Heart left ventricle (tissue), 16 donors: ENCODE data around the gene CTNNBIP1. TPM values are rescaled to one million over a fixed set of nuclear protein-coding genes. Genes with fewer than 3 reads are reported as not detected.

Experiments
- ATAC-seq, 4 donors: fragments of 200-7000 bp; cut with Tn5 transposase; one replicate each; pipeline ENCODE4 v1.9.1; 2020 to 2022; ENCODE audit warnings: moderate library complexity in 4 of 4, mild to moderate bottlenecking in 3 of 4, moderate number of reproducible peaks in 1 of 4
- DNase-seq, 5 donors: peaks; one replicate each; pipeline ENCODE4 v3.0.0-alpha.2; 2020
- H3K27ac ChIP-seq, 12 donors: fragments of 200-600 bp; sonication (generic) in 4 of 12; one replicate each; pipeline versions ENCODE4 v1.5.0 to v1.8.0; 2016 to 2022; ENCODE audit warnings: mild to moderate bottlenecking in 2 of 12
- H3K27me3 ChIP-seq, 9 donors: fragments of 200-600 bp; sonication (generic) in 2 of 9; one replicate each; pipeline versions ENCODE4 v1.5.1 to v1.8.0; 2016 to 2022; ENCODE audit warnings: mild to moderate bottlenecking in 3 of 9
- H3K36me3 ChIP-seq, 9 donors: fragments of 200-600 bp; sonication (generic) in 2 of 9; one replicate each; pipeline versions ENCODE4 v1.5.0 to v1.8.0; 2018 to 2022; ENCODE audit warnings: mild to moderate bottlenecking in 2 of 9
- H3K4me1 ChIP-seq, 12 donors: fragments of 200-600 bp; sonication (generic) in 4 of 12; one replicate each; pipeline versions ENCODE4 v1.5.0 to v1.8.0; 2016 to 2022; ENCODE audit warnings: mild to moderate bottlenecking in 3 of 12
- H3K4me3 ChIP-seq, 12 donors: fragments of 200-600 bp; sonication (generic) in 4 of 12; one replicate each; pipeline versions ENCODE4 v1.5.0 to v1.8.0; 2017 to 2022; ENCODE audit warnings: mild to moderate bottlenecking in 9 of 12, moderate library complexity in 4 of 12
- H3K9me3 ChIP-seq, 12 donors: fragments of 200-600 bp; sonication (generic) in 4 of 12; one replicate each; pipeline versions ENCODE4 v1.5.0 to v1.8.0; 2016 to 2022; ENCODE audit warnings: mild to moderate bottlenecking in 1 of 12
- CTCF ChIP-seq, 12 donors: fragments of 200-600 bp; sonication (generic) in 4 of 12; IDR thresholded peaks; one replicate each; pipeline versions ENCODE4 v1.5.0 to v1.8.0; 2018 to 2022; ENCODE audit warnings: antibody characterized with exemption in 12 of 12, mild to moderate bottlenecking in 5 of 12
- POLR2A ChIP-seq, 2 donors: fragments of 450-650 bp; IDR thresholded peaks; one replicate each; pipeline ENCODE4 v1.6.1; 2017; ENCODE audit warnings: antibody characterized with exemption in 2 of 2, mild to moderate bottlenecking in 2 of 2, moderate library complexity in 2 of 2
- WGBS, 4 donors: extraction: QIAGEN DNeasy Blood & Tissue Kit in 2 of 4; methylation state at CpG; one replicate each; pipeline versions ENCODE4 v1.1.5 to v1.1.7; 2013 to 2018; 5-methylcytosine and 5-hydroxymethylcytosine counted together
- intact Hi-C, 10 donors: fragments of 100-400 bp; cut with DNase I; formaldehyde crosslinking; loops; one replicate each; pipeline versions ENCODE4 v1.11.1 to v1.14.2; 2022
- polyA plus RNA-seq, 2 donors: library from polyadenylated mRNA; stranded (reverse); fragments of 200-250 nt; gene quantifications; one replicate each; pipeline ENCODE4 v1.2.3, GENCODE V29; 2013
- total RNA-seq, 9 donors: library from RNA; depleted of rRNA in 2 of 9; stranded (reverse); fragments of >200 nt in 2 of 9; fragmentation: NEBNext Ultra II Directional in 3 of 9; extraction: Animal tissue kit (Norgen Biotek cat#: 25700) in 3 of 9; gene quantifications; one replicate each; pipeline versions ENCODE4 v1.1.0 to v1.2.4, GENCODE V29; 2016 to 2023
- donor health status: ischemic (EF 13 %, LVEDD 7.1; RV severe dilation, severe dysfunction).
- donor health status: healthy with polysubstance abuse.
- donor health status: DM: no; HTN: yes; CAD: no.
- donor health status: DM: no; HTN: no; CAD: no.
- donor health status: ischemic (EF 25% LVEDD 6.9; RV normal size, moderate dysfunction).
- donor health status: ischemic (EF 25% LVEDD 5.7; RV mildly dilated, moderate dysfunction).
- donor health status: healthy.
- donor health status: DM: yes; HTN: yes; CAD: no.
- donor health status: ischemic (EF 35%, LVEDD 5.7; RV mildly dilated, moderate dysfunction).
- donor health status: nonischemic (EF 11% LVEDD 7.7; RV severe dilation, severe dysfunction).
- donor health status: DM: yes; HTN: yes; CAD: no.
- donor health status: PGD.
- donor health status: ischemic (EF 29% LVEDD 5.4; RV normal size, mild dysfunction).
- donor health status: nonischemic (EF 23%, LVEDD 6.1; RV moderate dilation, normal function).

CTNNBIP1 gene
- total and polyA plus RNA-seq, 11 donors: 25.4 to 62.0 (median 40.7) TPM

- WGBS, 4 donors: 97 to 99% (median 98%) methylated on average over 6 of the region's 6 CpGs
Observed at GRCh38 chr1:9858293-9859035, 51.6 kb downstream of the CTNNBIP1 start.

GRCh38 chr1:9855186-9855585 is 54.9 kb downstream of the CTNNBIP1 start:
- Histone ChIP-seq H3K27me3 (no peaks in the 10 kb centered on the region), H3K36me3 (peaks cover 0 to 42% (median 16%) of the 10 kb centered on the region in 9 donors), H3K4me3 (no peak overlapping the region), H3K4me1 (peaks cover 0 to 12% (median 3%) of the 10 kb centered on the region in 12 donors), H3K9me3 (peaks cover 0 to 8% (median 0%) of the 10 kb centered on the region in 12 donors), H3K27ac (no peak overlapping the region)
- intact Hi-C loops: no loop called here
- WGBS, 4 donors: 89 to 96% (median 92%) methylated on average over 1 of the region's 1 CpG
- ATAC-seq (no peak), DNase-seq (no peak)
- TF ChIP-seq POLR2A (IDR thresholded peaks at IDR 0.05) (no peak), CTCF (IDR thresholded peaks at IDR 0.05) (no peak)

More at GRCh38 chr1:9858293-9859035, 51.6 kb downstream of the CTNNBIP1 start:
- Histone ChIP-seq H3K4me1 (peaks cover 0 to 12% (median 3%) of the 10 kb centered on the region in 12 donors), H3K9me3 (peaks cover 0 to 7% (median 0%) of the 10 kb centered on the region in 12 donors), H3K27ac (peak overlapping the region in 1 of 12 donors; percentile 1), H3K27me3 (no peaks in the 10 kb centered on the region), H3K36me3 (peaks cover 0 to 39% (median 11%) of the 10 kb centered on the region in 9 donors), H3K4me3 (no peak overlapping the region)
- intact Hi-C loops: loop anchor here in 1 of 10 donors (2.0 kb wide), 1 partner anchor 80 kb away; no protein-coding TSS in a partner anchor
- ATAC-seq: no peak
- DNase-seq: peak in 1 of 5 donors; percentile 9
- TF ChIP-seq POLR2A (IDR thresholded peaks at IDR 0.05): no peak
- no peak for TF ChIP-seq CTCF (IDR thresholded peaks at IDR 0.05)

- DNase-seq: no peak
- no peak for ATAC-seq
- Histone ChIP-seq H3K27me3 (no peaks in the 10 kb centered on the region), H3K9me3 (peaks cover 0 to 8% (median 0%) of the 10 kb centered on the region in 12 donors), H3K27ac (no peak overlapping the region), H3K36me3 (peaks cover 0 to 49% (median 18%) of the 10 kb centered on the region in 9 donors), H3K4me3 (no peak overlapping the region), H3K4me1 (peaks cover 0 to 6% (median 2%) of the 10 kb centered on the region in 12 donors)
- TF ChIP-seq CTCF (IDR thresholded peaks at IDR 0.05) (no peak), POLR2A (IDR thresholded peaks at IDR 0.05) (no peak)
- 90 to 100% (median 94%) methylated on average over 4 of the region's 4 CpGs for WGBS, 4 donors
- intact Hi-C loops: no loop called here
Observed at GRCh38 chr1:9853249-9853595, 56.8 kb downstream of the CTNNBIP1 start.

GRCh38 chr1:9852410-9853248 is 57.4 kb downstream of the CTNNBIP1 start:
- ATAC-seq (peak in 2 of 4 donors; percentile 52 to 59), DNase-seq (no peak)
- TF ChIP-seq POLR2A (IDR thresholded peaks at IDR 0.05): no peak
- no peak for TF ChIP-seq CTCF (IDR thresholded peaks at IDR 0.05)
- Histone ChIP-seq H3K27ac (no peak overlapping the region), H3K4me1 (peaks cover 0 to 12% (median 8%) of the 10 kb centered on the region in 12 donors), H3K36me3 (peaks cover 0 to 46% (median 18%) of the 10 kb centered on the region in 9 donors), H3K27me3 (no peaks in the 10 kb centered on the region), H3K9me3 (peaks cover 0 to 8% (median 0%) of the 10 kb centered on the region in 12 donors), H3K4me3 (no peak overlapping the region)
- WGBS, 4 donors: 82 to 88% (median 85%) methylated on average over 12 of the region's 12 CpGs
- intact Hi-C loops: no loop called here
